IPS-15b (cell line): Measurements from ENCODE around the gene PRR22.

Experiments
- H3K27me3 ChIP-seq: one replicate; pipeline ENCODE4 v1.6.1; 2013; ENCODE audit warnings: low read length; ENCODE audit not compliant: control insufficient read depth, insufficient read depth
- H3K36me3 ChIP-seq: one replicate; pipeline ENCODE4 v1.6.1; 2013; ENCODE audit warnings: low read length; ENCODE audit not compliant: control insufficient read depth, insufficient read depth
- H3K4me1 ChIP-seq: one replicate; pipeline ENCODE4 v1.6.1; 2013; ENCODE audit warnings: mild to moderate bottlenecking, low read length; ENCODE audit not compliant: control insufficient read depth, insufficient read depth
- H3K4me3 ChIP-seq: one replicate; pipeline ENCODE4 v1.5.1; 2013; ENCODE audit warnings: low read depth, low read length
- H3K9ac ChIP-seq: one replicate; pipeline ENCODE4 v1.6.1; 2013; ENCODE audit warnings: low read depth, mild to moderate bottlenecking, low read length
- H3K9me3 ChIP-seq: one replicate; pipeline ENCODE4 v1.6.1; 2013; ENCODE audit warnings: mild to moderate bottlenecking, low read length; ENCODE audit not compliant: control insufficient read depth, insufficient read depth

Gene PRR22

GRCh38 chr19:5809053-5809452 lies 24.5 kb upstream of the PRR22 start:
- H3K9me3 ChIP-seq = no peaks in the 10 kb centered on the region

GRCh38 chr19:5808120-5808816 lies 23.7 kb upstream of the PRR22 start:
- Histone ChIP-seq H3K36me3 (no peaks in the 10 kb centered on the region), H3K4me1 (peaks cover 2% of the 10 kb centered on the region), H3K9ac (no peak overlapping the region), H3K9me3 (no peaks in the 10 kb centered on the region), H3K4me3 (no peak overlapping the region), H3K27me3 (peaks cover 7% of the 10 kb centered on the region)

More at GRCh38 chr19:5809053-5809452, 24.5 kb upstream of the PRR22 start:
- Histone ChIP-seq H3K36me3 (no peaks in the 10 kb centered on the region), H3K4me3 (no peak overlapping the region), H3K9ac (no peak overlapping the region), H3K27me3 (peaks cover 2% of the 10 kb centered on the region), H3K4me1 (no peaks in the 10 kb centered on the region)

GRCh38 chr19:5806905-5807304 lies 22.4 kb upstream of the PRR22 start:
- Histone ChIP-seq H3K9me3 (no peaks in the 10 kb centered on the region), H3K9ac (no peak overlapping the region), H3K27me3 (peaks cover 13% of the 10 kb centered on the region), H3K4me3 (no peak overlapping the region), H3K4me1 (peaks cover 2% of the 10 kb centered on the region), H3K36me3 (no peaks in the 10 kb centered on the region)

- Histone ChIP-seq H3K4me1 (peaks cover 2% of the 10 kb centered on the region), H3K9ac (peak overlapping the region; percentile 47), H3K9me3 (no peaks in the 10 kb centered on the region), H3K4me3 (peak overlapping the region; percentile 58), H3K27me3 (peaks cover 16% of the 10 kb centered on the region), H3K36me3 (no peaks in the 10 kb centered on the region)
These were observed 21.6 kb upstream of the PRR22 start for GRCh38 chr19:5806133-5806489.

- Histone ChIP-seq H3K9ac (peak overlapping the region; percentile 47), H3K4me3 (peak overlapping the region; percentile 58), H3K9me3 (no peaks in the 10 kb centered on the region), H3K36me3 (no peaks in the 10 kb centered on the region), H3K27me3 (peaks cover 16% of the 10 kb centered on the region), H3K4me1 (peaks cover 2% of the 10 kb centered on the region)
These were observed 21.1 kb upstream of the PRR22 start for GRCh38 chr19:5805462-5806132.

- Histone ChIP-seq H3K27me3 (peaks cover 16% of the 10 kb centered on the region), H3K4me3 (peak within 1 kb of the TSS; percentile 58), H3K9me3 (no peaks in the 10 kb centered on the region), H3K36me3 (no peaks in the 10 kb centered on the region), H3K4me1 (peaks cover 2% of the 10 kb centered on the region), H3K9ac (no peak within 1 kb of the TSS)
These were observed 20.2 kb upstream of the PRR22 start, which contains the start of gene NRTN for GRCh38 chr19:5804516-5805461. TSS of gene NRTN (plus strand) at chr19:5805067. CDS start at chr19:5824166, 19,099 bp downstream.

- H3K9ac ChIP-seq = no peak overlapping the region
- H3K4me3 ChIP-seq = peak overlapping the region; percentile 52
- no peaks in the 10 kb centered on the region for H3K9me3 ChIP-seq
- H3K4me1 ChIP-seq = peaks cover 2% of the 10 kb centered on the region
- no peaks in the 10 kb centered on the region for H3K36me3 ChIP-seq
- peaks cover 16% of the 10 kb centered on the region for H3K27me3 ChIP-seq
These were observed 19.4 kb upstream of the PRR22 start for GRCh38 chr19:5803752-5804515.

GRCh38 chr19:5803441-5803751 lies 18.9 kb upstream of the PRR22 start:
- H3K4me1 ChIP-seq = peaks cover 2% of the 10 kb centered on the region
- H3K27me3 ChIP-seq = peaks cover 16% of the 10 kb centered on the region
- no peaks in the 10 kb centered on the region for H3K9me3 ChIP-seq
- H3K9ac ChIP-seq = no peak overlapping the region
- no peaks in the 10 kb centered on the region for H3K36me3 ChIP-seq
- H3K4me3 ChIP-seq = peak overlapping the region; percentile 52

- Histone ChIP-seq H3K36me3 (no peaks in the 10 kb centered on the region), H3K9ac (no peak overlapping the region), H3K9me3 (no peaks in the 10 kb centered on the region), H3K27me3 (peaks cover 16% of the 10 kb centered on the region), H3K4me1 (peaks cover 2% of the 10 kb centered on the region), H3K4me3 (peak overlapping the region; percentile 33)
These were observed 17.5 kb upstream of the PRR22 start for GRCh38 chr19:5801796-5802619.

GRCh38 chr19:5800361-5801270 lies 16.1 kb upstream of the PRR22 start:
- H3K9ac ChIP-seq = no peak overlapping the region
- H3K9me3 ChIP-seq = no peaks in the 10 kb centered on the region
- H3K36me3 ChIP-seq = no peaks in the 10 kb centered on the region
- peaks cover 2% of the 10 kb centered on the region for H3K4me1 ChIP-seq
- peaks cover 14% of the 10 kb centered on the region for H3K27me3 ChIP-seq
- no peak overlapping the region for H3K4me3 ChIP-seq
